ENCODE results near the gene TXNDC5.
A peak's percentile ranks its signal among the peaks of the same experiment; 100 is the strongest.

The TXNDC5 gene

DNA sequence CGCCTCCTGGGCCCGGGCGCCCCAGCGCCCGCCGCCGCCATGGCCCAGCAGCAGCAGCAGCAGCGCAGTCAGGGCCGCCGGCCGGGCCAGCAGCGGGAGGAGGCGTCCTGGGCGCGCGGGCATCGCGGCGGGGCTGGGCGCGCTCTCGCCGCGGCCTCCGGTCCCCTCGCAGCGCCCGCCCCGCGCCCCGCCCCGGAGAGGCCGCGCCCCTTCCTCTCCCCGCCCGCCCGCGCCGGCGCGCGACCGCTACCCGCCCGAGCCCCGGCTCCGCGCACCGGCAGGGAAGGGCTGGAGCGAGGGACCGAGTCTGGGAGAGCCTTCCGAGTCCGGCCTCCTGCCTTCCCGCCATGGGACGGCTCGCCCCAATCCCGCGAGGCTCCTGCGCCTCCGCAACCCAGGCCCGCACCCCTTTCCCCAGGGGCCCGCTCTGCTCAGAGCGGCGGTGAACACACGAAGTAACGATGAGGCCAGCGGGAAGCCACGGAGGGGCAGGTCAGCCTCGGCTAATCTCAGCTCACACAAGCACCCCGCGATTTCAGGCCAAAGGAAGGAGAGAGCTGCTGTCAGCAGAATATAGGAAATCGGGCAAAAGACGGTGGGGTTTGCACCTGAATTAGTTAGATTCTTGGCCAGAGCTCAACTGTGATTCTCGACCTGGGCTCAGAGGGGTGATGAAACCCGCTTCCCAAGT is at the start of gene TXNDC5:
Gene TXNDC5, minus strand, starts transcription at position 135 of the 691 bp plus-strand sequence. Its CDS starts 12 bp downstream, at position 123.
- peak; percentile 27 for DNase-seq

GRCh38 chr6:7960141-7960540 is 49.6 kb upstream of the TXNDC5 start:
- DNase-seq = no peak

GRCh38 chr6:7959453-7959852 is 48.9 kb upstream of the TXNDC5 start:
- no peak for DNase-seq

DNA sequence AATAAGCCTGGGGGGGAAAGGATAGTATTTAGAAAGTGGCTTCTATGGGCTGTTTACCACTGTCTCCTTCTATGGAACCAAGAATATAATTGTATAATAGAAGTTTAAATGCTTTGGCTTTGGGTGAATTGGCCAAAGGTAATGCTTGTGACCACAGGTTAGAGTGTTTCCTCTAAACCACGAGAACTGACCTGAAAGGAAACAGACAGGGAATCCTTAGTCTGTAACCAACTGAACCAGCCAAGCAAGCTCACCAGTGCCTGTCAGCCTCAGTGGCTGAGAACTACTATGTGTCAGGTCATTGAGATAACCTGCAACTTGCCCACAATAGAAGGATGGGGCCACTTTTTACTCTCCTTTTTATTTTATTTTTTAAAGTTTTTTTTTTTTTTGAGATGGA is 47.9 kb upstream of the TXNDC5 start:
- DNase-seq = no peak

- DNase-seq = no peak
These were observed 45.7 kb upstream of the TXNDC5 start for GRCh38 chr6:7956257-7956656.

- DNase-seq = no peak
These were observed 44.1 kb upstream of the TXNDC5 start for GRCh38 chr6:7954477-7955200.

- DNase-seq = no peak
These were observed 43.2 kb upstream of the TXNDC5 start for GRCh38 chr6:7953753-7954152.

GRCh38 chr6:7939864-7940228 is 29.3 kb upstream of the TXNDC5 start:
- no peak for DNase-seq

DNA sequence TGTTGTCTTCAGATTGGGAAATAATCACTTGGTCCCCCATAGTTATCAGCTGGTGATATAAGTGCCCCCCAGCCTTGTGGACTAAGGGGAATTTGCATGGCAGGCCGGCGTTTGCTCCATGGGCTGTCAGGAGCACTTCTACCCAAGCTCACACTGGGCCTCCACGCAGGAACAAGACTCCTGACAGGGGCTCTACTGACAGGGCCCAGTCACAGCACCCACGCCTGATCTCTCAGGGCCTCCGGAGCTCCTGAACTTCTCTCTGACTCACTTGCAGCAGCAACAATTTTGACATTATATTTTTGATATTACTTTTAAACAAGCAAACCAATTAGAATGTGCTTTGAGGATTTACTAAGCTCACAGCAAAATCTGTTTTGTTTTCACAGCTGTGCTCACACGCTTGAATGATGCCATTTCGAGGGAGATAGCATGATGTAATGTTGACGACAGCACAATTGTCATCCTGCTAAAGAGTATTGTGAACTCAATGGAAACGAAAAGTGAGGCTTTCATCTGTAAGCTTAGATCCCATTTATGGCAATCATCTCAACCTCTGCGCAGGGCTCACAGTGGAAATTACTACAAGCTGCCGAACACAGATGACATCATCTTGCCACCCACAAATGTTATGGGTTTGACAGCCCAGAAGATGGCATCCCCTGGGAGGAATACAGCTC is 28.7 kb upstream of the TXNDC5 start:
- DNase-seq = no peak

DNA sequence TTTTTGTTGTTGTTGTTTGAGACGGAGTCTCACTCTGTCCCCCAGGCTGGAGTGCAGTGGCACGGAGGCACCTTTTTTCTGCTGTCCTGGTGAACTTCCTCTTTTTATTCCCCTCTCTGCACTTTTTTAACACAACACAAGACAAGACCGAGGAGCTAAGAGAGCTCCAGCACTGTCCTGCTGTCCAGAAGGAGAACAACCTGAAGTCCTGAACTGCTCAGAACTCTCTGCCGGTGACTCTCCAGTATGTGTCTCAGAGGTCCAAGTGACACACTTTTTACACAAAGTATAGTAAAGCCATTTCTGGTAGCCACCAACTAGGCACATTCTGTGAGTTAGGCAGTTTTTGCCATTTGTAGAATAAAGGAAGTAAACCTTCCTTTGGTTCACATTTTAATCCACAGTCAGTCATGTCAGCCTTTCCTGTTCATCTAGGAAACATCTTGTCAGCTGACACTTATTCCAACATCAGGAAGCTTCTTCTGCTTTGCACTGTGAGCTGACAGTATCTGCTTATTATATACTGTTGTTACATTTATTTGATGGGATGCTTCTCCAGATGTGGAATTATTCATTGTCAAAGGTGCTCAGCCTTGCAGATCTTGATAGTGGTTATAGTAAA is 28.1 kb upstream of the TXNDC5 start:
- DNase-seq = no peak

DNA sequence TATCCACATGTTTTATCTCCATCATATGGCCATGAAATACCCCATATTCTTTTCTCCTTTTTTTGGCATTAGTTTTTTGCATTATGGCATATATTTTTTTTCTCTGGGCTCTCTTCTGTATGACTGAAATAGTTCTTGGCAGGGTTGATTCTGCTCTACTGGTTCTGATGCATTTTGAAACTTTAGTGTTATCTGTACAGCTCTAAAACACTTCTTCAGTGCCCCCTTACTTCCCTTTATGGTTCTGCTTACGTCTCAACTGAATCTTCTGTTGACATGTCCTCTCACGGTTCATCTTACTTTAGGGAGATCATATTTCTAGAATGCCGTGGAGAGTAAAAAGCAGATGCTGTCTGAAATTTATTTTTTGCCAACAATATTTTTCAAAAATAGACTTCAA is 23.2 kb upstream of the TXNDC5 start:
- no peak for DNase-seq

- no peak for DNase-seq
These were observed 22.0 kb upstream of the TXNDC5 start for GRCh38 chr6:7932625-7933024.

DNA sequence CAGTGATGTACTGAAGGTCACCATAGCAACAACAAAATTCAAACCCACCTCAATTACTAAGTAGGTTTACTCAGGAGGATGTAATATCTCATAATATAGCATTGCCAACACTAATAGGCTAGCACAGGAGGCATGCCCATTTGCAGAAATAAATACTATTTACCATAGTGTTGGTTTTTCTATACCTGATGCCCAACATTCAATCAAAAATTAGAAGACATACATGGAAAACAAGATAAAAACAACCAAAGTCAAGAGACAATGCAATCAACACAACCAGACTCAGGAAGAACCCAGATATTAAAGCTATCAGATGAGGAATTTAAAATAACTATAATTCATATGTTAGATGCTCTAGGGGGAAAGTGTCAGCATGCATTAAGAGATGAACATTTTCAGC is 14.3 kb upstream of the TXNDC5 start:
- DNase-seq = no peak

DNA sequence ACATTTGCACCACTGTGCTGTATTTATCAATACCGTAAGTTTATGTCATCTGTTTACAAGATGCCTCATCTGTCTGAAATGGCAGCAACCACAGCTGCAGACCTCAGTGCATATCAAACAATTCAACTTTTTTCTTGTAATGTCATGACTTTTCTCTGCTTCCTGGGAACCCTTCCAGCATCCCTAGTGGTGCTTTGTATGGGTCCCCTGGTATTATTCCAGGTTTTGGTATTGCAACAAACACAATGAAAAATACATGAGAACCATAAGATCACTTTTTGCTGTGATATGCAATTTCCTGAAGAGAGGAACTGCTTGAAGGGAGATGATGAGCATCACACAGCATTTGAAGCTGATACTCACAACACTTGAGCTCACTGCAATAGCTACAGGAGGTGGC is 12.0 kb upstream of the TXNDC5 start:
- DNase-seq = no peak

DNA sequence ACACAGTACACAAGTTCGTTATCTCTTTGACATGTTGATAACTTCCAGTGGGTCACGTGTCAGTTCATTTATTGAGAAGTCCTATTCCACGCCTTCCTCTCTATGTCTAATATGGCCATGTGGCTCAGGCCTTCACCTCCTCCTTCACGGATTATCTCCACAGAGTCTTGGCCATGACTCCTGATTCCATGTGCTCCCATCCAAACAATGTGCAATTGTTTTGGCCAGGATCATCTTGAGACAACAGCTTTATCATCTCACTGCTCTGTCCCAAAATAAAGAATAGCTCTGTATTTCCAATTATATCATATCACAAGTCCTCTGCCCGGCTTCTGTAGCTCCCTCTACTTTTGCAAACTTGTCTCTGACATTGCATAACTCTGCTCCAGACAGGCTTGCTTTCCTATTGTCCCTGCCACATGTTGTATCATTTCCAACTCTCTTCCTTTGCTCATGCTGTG is 11.1 kb upstream of the TXNDC5 start:
- DNase-seq = no peak

DNA sequence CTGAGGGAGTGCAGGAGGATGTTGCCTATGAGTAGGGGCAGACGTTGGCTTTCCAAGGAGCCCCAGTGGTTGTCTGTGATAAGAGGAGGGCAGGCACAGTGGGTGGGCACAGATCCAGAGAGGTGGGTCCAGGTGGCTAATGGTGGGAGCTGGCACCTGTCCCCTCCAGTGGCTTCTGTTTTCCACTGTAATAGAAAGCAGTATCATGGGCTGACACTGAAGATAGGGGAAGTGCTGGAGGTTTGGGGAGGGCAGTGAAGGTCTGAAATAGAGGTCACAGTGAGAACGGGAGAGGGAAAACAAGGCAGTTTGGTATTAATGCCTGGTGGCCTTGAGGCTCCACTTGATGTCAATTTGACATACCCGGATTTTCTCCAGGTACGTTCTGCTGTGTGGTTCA is 10.5 kb upstream of the TXNDC5 start:
- no peak for DNase-seq

GRCh38 chr6:7920425-7920824 is 9.8 kb upstream of the TXNDC5 start:
- DNase-seq = no peak

- no peak for DNase-seq
These were observed 9.3 kb upstream of the TXNDC5 start for GRCh38 chr6:7919871-7920270.

- no peak for DNase-seq
These were observed 7.8 kb upstream of the TXNDC5 start for GRCh38 chr6:7918403-7918802.

GRCh38 chr6:7917729-7918128 is 7.1 kb upstream of the TXNDC5 start:
- DNase-seq = no peak

DNA sequence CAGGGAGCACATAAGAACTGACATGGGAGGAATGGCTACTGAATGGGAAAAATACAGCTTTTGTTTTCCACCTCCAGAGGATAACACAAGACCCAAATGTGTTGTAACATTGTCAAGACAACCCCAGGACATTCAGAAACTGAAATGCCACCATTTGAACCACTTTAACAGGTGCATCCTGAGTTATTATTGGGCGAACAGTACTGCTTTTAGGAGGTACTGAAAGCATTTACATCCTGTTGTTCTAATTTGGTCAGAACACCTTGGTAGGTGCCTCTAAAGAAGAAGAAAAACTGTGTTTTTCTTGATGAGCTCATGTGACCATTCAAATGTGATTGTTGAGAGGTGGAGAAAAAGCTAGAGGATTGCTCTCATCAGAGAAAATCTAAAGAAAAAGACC is 6.4 kb upstream of the TXNDC5 start:
- DNase-seq = no peak

- DNase-seq = no peak
These were observed 4.6 kb upstream of the TXNDC5 start for GRCh38 chr6:7914991-7915789.

DNA sequence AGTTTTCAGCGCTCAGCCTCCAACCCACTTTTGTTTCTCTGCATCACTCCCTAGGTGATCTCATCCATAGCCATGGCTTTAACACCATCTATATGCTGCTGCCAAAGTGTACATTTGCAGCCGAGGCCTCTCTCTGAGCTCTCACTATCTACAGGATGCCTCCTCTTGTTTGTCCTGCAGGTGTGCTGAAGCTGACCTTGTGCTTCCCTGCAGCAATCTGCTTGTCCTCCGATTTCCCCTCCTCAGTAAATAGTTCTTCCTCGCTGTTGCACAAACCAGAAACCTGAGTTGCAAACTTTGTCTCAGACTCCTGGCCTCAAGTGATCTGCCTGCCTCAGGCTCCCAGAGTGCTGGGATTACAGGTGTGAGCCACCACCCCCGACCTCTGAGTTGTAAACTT is 3.7 kb upstream of the TXNDC5 start:
- no peak for DNase-seq
